ENCODE measurements around the gene PTGFR. TPM values are rescaled to one million over a fixed set of nuclear protein-coding genes. Genes with fewer than 3 reads are reported as not detected.

The PTGFR gene
- total RNA-seq, 3 donors from 2014 or later = not detected

- H3K36me3 Mint-ChIP-seq (ENCODE audit: insufficient read depth) = no peaks in the 10 kb centered on the region
- H3K4me1 Mint-ChIP-seq (ENCODE audit: low read depth) = no peaks in the 10 kb centered on the region
These were observed 49.3 kb downstream of the PTGFR start for GRCh38 chr1:78540048-78540447.

DNA sequence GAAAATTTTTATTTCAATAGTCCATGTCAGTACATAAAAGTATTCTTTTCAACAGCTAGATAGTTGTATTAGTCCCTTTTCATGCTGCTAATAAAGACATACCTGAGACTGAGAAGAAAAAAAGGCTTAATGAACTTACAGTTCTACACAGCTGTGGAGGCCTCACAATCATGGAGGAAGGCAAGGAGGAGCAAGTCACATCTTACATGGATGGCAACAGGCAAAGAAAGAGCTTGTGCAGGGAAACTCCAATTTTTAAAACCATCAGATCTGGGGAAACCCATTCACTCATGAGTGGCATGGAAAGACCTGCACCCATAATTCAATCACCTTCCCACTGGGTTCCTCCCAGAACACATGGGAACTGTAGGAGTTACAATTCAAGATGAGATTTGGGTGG, 50.7 kb downstream of the PTGFR start:
- no peaks in the 10 kb centered on the region for H3K4me1 Mint-ChIP-seq (ENCODE audit: low read depth)
- ATAC-seq (no peak), DNase-seq (no peak)
- H3K36me3 Mint-ChIP-seq (ENCODE audit: insufficient read depth) = no peaks in the 10 kb centered on the region
- H3K4me3 Mint-ChIP-seq = no peak overlapping the region
- H3K27me3 Mint-ChIP-seq (ENCODE audit: low read depth) = no peaks in the 10 kb centered on the region
- H3K9me3 Mint-ChIP-seq = peaks cover 7% of the 10 kb centered on the region

More at GRCh38 chr1:78540048-78540447, 49.3 kb downstream of the PTGFR start:
- ATAC-seq (no peak), DNase-seq (no peak)
- Mint-ChIP-seq H3K4me3 (no peak overlapping the region), H3K9me3 (peaks cover 7% of the 10 kb centered on the region), H3K27me3 (ENCODE audit: low read depth) (no peaks in the 10 kb centered on the region)

- ATAC-seq (no peak), DNase-seq (no peak)
- peaks cover 7% of the 10 kb centered on the region for H3K9me3 Mint-ChIP-seq
These were observed 53.3 kb downstream of the PTGFR start for GRCh38 chr1:78543941-78544643.

DNA sequence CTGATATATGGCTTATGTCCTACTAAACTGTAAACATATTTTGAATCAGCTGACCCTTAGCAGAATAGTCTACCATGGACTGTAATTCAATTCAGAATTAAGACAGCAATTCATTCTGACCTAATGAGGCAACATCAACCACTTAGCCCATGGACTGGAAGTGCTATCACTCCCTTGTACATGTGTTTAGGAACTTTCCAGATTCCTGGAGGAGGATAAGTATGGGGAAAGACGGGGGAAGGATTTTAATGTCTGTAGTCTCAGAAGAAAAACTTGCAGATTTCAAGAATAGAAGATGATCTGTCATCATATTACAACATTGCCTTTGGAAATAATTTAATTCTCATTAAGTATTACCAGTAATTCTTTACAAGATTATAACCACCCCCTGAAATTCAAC, 56.3 kb downstream of the PTGFR start:
- no peaks in the 10 kb centered on the region for H3K27me3 Mint-ChIP-seq (ENCODE audit: low read depth)
- H3K36me3 Mint-ChIP-seq (ENCODE audit: insufficient read depth) = no peaks in the 10 kb centered on the region
- H3K9me3 Mint-ChIP-seq = peaks cover 11% of the 10 kb centered on the region
- no peaks in the 10 kb centered on the region for H3K4me1 Mint-ChIP-seq (ENCODE audit: low read depth)
- DNase-seq (no peak), ATAC-seq (no peak)
- no peak overlapping the region for H3K4me3 Mint-ChIP-seq

More at GRCh38 chr1:78543941-78544643, 53.3 kb downstream of the PTGFR start:
- no peaks in the 10 kb centered on the region for H3K4me1 Mint-ChIP-seq (ENCODE audit: low read depth)
- no peaks in the 10 kb centered on the region for H3K27me3 Mint-ChIP-seq (ENCODE audit: low read depth)
- H3K36me3 Mint-ChIP-seq (ENCODE audit: insufficient read depth) = no peaks in the 10 kb centered on the region
- no peak overlapping the region for H3K4me3 Mint-ChIP-seq

GRCh38 chr1:78549331-78549730, 58.6 kb downstream of the PTGFR start:
- DNase-seq (no peak), ATAC-seq (no peak)
- H3K4me3 Mint-ChIP-seq = no peak overlapping the region
- H3K9me3 Mint-ChIP-seq = peaks cover 12% of the 10 kb centered on the region
- H3K27me3 Mint-ChIP-seq (ENCODE audit: low read depth) = peaks cover 2% of the 10 kb centered on the region
- H3K36me3 Mint-ChIP-seq (ENCODE audit: insufficient read depth) = no peaks in the 10 kb centered on the region
- H3K4me1 Mint-ChIP-seq (ENCODE audit: low read depth) = no peaks in the 10 kb centered on the region

DNA sequence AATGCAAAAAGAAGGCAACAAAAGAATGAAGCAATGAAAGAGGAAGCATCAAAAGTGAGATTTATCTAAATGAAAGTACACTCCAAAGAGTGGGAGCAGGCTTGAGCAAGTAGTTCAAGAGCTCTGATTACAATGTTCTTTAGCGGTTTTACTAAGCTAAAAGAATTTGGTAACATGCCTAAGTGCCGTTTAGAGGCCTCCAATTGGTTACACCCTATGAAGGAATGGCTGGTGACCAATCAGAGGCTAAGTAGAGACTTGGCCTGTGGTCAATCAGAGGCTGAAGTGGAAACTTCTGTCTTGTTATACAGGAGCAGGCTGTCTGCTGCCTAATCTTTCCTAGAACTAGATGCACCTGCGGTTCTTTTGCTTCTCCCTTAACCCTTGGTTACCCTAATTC, 59.1 kb downstream of the PTGFR start:
- no peak for DNase-seq
- H3K9me3 Mint-ChIP-seq = peaks cover 12% of the 10 kb centered on the region
- no peak overlapping the region for H3K4me3 Mint-ChIP-seq
- no peak for ATAC-seq
- H3K4me1 Mint-ChIP-seq (ENCODE audit: low read depth) = no peaks in the 10 kb centered on the region
- no peaks in the 10 kb centered on the region for H3K36me3 Mint-ChIP-seq (ENCODE audit: insufficient read depth)
- H3K27me3 Mint-ChIP-seq (ENCODE audit: low read depth) = peaks cover 2% of the 10 kb centered on the region

DNA sequence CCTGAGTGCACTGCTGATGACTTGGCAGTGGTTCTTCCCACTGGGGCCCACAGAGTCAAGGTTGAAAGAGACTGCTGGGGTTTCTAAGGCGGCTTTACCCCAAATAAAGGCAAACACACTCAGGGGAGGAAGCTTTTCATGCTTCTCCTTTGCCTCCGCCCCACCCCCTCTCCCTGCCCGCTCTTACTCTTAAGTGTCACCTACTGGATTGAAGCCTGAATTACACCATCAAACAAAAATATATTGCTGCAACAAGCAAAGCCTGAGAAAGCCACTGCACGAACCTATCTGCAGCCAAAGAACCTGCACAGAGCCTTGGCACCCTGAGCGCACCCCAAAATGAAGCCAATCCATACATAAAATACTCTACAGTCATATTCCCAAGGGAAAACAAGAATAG, 63.1 kb downstream of the PTGFR start:
- DNase-seq (no peak), ATAC-seq (no peak)
- H3K27me3 Mint-ChIP-seq (ENCODE audit: low read depth) = peaks cover 5% of the 10 kb centered on the region
- peaks cover 12% of the 10 kb centered on the region for H3K9me3 Mint-ChIP-seq
- H3K36me3 Mint-ChIP-seq (ENCODE audit: insufficient read depth) = no peaks in the 10 kb centered on the region
- no peak overlapping the region for H3K4me3 Mint-ChIP-seq
- H3K4me1 Mint-ChIP-seq (ENCODE audit: low read depth) = no peaks in the 10 kb centered on the region

DNA sequence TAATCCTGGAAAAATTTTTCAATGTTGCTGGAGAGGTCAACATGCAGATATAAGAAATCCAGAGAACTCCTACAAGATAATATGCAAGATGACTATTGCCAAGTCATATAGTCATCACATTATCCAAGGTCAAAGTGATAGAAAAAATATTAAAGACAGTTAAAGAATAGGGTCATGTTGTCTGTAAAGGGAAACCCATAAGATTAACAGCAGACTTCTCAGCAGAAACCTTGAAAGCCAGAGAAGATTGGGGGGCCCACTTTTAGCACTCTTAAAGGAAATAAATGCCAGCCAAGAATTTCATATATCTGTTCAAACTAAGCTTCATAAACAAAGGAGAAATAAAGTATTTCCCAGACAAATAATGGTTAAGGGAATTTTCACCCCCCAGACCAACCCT, 64.1 kb downstream of the PTGFR start:
- Mint-ChIP-seq H3K27me3 (ENCODE audit: low read depth) (peaks cover 5% of the 10 kb centered on the region), H3K4me3 (no peak overlapping the region), H3K36me3 (ENCODE audit: insufficient read depth) (no peaks in the 10 kb centered on the region), H3K4me1 (ENCODE audit: low read depth) (no peaks in the 10 kb centered on the region), H3K9me3 (peaks cover 5% of the 10 kb centered on the region)
- ATAC-seq = no peak
- no peak for DNase-seq

GRCh38 chr1:78559680-78560079, 68.9 kb downstream of the PTGFR start:
- Mint-ChIP-seq H3K9me3 (no peaks in the 10 kb centered on the region), H3K4me3 (no peak overlapping the region), H3K4me1 (ENCODE audit: low read depth) (no peaks in the 10 kb centered on the region), H3K27me3 (ENCODE audit: low read depth) (peaks cover 3% of the 10 kb centered on the region), H3K36me3 (ENCODE audit: insufficient read depth) (no peaks in the 10 kb centered on the region)
- ATAC-seq (no peak), DNase-seq (no peak)

DNA sequence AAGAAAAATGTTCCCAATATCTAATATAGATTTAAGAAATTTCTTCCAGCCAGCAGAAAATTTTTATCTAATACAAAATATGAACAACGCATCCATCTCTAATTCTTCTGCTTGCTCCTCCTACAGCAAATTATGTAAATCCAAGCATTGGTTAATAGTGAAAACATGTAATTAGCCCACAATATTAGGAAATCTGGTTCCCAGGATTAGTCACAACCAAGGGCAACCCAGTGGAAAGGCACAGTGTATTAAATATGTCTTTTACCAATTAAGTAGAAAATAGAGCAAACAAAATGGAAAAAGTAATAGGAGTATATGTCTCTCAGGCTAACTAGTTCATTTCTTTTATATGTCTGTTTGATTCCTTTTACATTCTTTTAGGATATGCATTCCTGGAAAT, 70.0 kb downstream of the PTGFR start:
- Mint-ChIP-seq H3K36me3 (ENCODE audit: insufficient read depth) (no peaks in the 10 kb centered on the region), H3K9me3 (no peaks in the 10 kb centered on the region), H3K4me3 (no peak overlapping the region), H3K27me3 (ENCODE audit: low read depth) (peaks cover 3% of the 10 kb centered on the region), H3K4me1 (ENCODE audit: low read depth) (no peaks in the 10 kb centered on the region)
- no peak for ATAC-seq
- no peak for DNase-seq

DNA sequence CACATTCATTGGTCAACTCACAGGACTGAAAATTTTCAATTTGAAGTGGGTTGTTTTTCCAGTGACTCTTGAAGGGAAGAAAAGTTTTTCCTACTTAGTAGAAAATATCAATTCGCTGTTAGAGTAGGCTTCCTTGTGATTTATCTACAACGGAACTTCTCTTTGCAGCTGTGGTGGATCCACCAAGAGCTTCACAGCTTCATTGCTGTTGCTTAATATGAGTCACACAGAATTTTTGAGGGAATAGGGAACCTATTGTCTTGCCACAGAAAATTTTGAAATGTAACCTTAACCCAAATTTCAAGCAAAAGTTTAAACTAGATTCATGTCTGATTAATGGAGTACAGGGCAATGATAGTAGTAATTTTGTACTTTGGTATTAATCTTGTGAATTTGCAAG, 71.1 kb downstream of the PTGFR start:
- Mint-ChIP-seq H3K9me3 (no peaks in the 10 kb centered on the region), H3K4me1 (ENCODE audit: low read depth) (no peaks in the 10 kb centered on the region), H3K27me3 (ENCODE audit: low read depth) (peaks cover 3% of the 10 kb centered on the region), H3K36me3 (ENCODE audit: insufficient read depth) (no peaks in the 10 kb centered on the region), H3K4me3 (no peak overlapping the region)
- ATAC-seq (no peak), DNase-seq (no peak)

DNA sequence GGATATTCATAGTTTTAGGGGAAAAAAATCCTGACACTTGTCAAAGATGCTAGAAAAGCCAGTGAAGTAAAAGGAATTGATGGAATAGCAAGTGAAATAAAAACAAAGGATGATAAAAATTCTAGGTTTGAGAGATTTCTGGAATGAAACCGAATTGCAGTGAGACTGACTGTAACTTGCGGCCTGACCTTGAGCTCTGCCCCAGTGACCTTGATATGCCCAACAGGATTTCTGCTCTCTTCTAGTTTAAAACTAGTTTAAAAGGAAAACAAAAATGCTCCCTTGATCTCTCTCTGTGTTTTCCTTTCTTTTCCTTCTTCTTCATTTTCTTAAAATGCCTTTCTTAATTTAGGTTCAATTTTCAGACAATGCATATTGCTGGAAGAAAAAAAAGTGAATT, 74.6 kb downstream of the PTGFR start:
- DNase-seq = no peak
- no peaks in the 10 kb centered on the region for H3K9me3 Mint-ChIP-seq
- no peaks in the 10 kb centered on the region for H3K36me3 Mint-ChIP-seq (ENCODE audit: insufficient read depth)
- no peak for ATAC-seq
- no peaks in the 10 kb centered on the region for H3K27me3 Mint-ChIP-seq (ENCODE audit: low read depth)
- H3K4me1 Mint-ChIP-seq (ENCODE audit: low read depth) = no peaks in the 10 kb centered on the region
- H3K4me3 Mint-ChIP-seq = no peak overlapping the region

DNA sequence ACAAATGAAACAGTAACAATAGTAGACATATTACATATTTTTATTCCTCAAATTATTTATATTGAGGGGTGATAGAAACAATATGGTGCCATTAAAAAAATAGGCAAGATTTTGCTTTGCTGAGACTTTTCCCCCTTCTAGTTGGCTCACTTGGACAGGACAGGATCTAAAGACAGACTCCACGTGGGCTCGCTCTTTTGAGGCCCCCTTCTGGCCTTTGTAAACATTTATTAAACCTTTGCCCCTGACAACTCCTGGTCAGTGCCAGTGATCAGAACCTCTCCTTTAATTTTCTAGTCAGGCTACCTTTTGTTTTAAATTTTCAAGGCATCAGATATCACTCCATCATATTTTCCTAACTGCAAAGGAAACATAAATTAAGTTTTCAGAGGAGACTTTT, 79.8 kb downstream of the PTGFR start:
- Mint-ChIP-seq H3K9me3 (no peaks in the 10 kb centered on the region), H3K27me3 (ENCODE audit: low read depth) (no peaks in the 10 kb centered on the region), H3K4me1 (ENCODE audit: low read depth) (no peaks in the 10 kb centered on the region), H3K36me3 (ENCODE audit: insufficient read depth) (no peaks in the 10 kb centered on the region), H3K4me3 (no peak overlapping the region)
- ATAC-seq = no peak
- DNase-seq = no peak

DNA sequence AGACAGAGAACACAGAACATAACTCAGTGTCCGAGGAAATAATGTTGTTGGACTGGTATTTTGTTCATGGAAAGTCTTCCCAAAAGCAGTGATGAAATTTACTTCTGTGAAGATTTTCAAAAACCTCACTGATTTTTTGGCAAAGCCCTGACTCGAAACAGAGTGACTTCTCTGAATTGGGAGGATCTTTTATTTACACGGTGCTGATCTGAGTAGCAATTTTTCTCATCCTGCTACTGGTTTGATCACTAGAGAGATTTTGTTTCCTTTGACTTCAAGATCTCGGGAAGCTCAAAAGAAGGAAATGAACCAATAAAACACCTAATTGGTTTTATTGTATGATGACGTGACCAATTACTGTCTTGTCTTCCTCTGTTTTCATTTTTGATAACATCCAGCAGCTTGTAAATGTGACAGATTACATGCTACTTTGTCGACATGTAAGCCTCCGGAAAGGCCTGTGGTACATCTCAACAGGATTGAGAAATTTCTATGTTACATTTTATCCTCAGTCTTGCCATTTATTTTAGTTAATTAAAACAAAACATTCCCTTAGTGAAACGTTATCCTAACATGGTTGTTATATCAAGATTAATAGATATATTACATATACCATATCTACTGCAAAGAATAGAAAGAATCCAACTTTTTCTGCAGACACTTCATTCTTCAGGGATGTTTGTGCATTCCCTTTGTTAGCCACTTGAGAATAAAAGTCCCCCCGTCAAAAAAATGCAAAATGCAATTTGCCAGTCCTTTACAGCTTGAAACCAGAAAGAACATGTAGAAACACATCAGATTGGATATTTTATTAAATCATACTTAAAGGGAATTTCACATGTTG, 86.7 kb downstream of the PTGFR start:
- Mint-ChIP-seq H3K36me3 (ENCODE audit: insufficient read depth) (no peaks in the 10 kb centered on the region), H3K4me3 (no peak overlapping the region), H3K27me3 (ENCODE audit: low read depth) (no peaks in the 10 kb centered on the region), H3K9me3 (no peaks in the 10 kb centered on the region), H3K4me1 (ENCODE audit: low read depth) (no peaks in the 10 kb centered on the region)
- ATAC-seq (no peak), DNase-seq (no peak)

DNA sequence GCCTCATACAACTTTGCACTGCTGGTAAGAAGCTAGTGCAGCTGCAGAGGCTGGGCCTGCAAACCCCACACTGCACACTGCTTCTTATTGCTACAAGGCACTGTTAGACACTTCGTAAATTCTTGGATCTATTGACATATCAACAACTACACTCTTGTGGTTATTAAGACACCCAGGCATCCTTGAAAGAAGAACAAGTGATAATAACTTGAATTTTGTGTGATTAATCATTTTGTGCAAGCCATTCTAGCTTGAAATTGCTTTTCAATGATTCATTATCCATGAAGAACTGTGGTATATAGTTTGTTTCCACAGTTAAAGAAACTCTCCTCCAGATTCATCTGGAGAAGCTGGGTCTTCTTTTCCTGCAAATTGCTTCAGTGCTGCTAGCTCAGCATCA, 95.8 kb downstream of the PTGFR start:
- no peaks in the 10 kb centered on the region for H3K4me1 Mint-ChIP-seq (ENCODE audit: low read depth)

More for the DNA sequence above, 95.8 kb downstream of the PTGFR start:
- no peak overlapping the region for H3K4me3 Mint-ChIP-seq
- ATAC-seq (no peak), DNase-seq (no peak)
- H3K9me3 Mint-ChIP-seq = no peaks in the 10 kb centered on the region
- H3K27me3 Mint-ChIP-seq (ENCODE audit: low read depth) = peaks cover 2% of the 10 kb centered on the region
- no peaks in the 10 kb centered on the region for H3K36me3 Mint-ChIP-seq (ENCODE audit: insufficient read depth)
